Medulla oblongata (tissue), 1 donor: ENCODE measurements around the gene BTG2.
"Not testable (repeated sequence)": the region's sequence is repeated elsewhere in the genome, so short reads cannot be mapped to it uniquely, and the experiment has no call there.

Experiments
- DNase-seq: peaks from one replicate; pipeline ENCODE4 v3.0.0-alpha.2; 2015; ENCODE audit errors: extremely low spot score

Gene BTG2, protein sequence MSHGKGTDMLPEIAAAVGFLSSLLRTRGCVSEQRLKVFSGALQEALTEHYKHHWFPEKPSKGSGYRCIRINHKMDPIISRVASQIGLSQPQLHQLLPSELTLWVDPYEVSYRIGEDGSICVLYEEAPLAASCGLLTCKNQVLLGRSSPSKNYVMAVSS

DNA sequence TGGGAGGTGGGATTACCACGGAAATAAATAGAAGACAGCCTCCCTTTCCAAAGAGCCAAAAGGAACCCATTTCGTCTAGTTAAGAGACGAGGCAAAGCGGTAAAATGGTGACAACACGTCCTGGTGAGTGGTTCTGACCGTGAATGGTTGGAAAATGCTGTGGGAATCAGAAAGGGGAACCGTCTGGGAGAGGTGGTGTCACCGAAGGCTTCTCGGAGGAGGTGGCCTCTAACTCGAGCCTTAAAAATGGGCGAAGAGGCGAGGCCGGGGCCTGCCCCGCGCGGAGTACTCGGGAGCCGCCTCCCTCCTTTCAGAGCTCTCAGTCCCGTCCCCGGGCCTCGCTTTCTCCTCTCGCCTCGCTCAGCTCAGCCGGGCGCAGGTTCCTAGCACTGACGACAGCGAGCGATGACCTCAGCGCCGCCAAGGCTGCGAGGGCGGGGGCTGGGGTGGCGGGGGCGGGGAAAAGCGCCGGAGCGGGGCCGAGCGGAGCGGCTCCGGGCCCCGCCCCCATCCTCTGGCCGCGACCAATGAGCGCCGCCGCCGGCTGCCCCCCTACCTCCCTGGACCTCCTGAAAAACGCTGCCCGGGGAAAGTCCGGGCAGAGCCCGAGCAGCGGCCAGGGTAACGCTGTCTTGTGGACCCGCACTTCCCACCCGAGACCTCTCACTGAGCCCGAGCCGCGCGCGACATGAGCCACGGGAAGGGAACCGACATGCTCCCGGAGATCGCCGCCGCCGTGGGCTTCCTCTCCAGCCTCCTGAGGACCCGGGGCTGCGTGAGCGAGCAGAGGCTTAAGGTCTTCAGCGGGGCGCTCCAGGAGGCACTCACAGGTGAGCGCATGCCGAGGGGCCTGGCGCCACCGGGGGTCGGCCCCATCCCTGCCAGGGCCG is at the start of gene BTG2:
Gene BTG2, plus strand, starts transcription at position 601 of the 890 bp plus-strand sequence. Its CDS starts 88 bp downstream, at position 689.
- DNase-seq, result peak; percentile 96

DNA sequence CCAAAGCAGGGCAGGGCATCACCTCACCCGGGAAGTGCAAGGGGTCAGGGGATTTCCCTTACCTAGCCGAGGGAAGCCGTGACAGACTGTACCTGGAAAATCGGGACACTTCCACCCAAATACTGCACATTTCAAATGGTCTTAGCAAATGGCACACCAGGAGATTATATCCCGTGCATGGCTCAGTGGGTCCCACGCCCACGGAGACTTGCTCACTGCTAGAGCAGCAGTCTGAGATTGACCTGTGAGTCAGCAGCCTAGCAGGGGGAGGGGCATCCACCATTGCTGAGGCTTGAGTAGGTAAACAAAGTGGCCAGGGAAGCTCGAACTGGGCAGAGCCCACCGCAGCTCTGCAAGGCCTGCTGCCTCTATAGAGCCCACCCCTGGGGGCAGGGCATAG is 48.7 kb upstream of the BTG2 start:
- not testable (repeated sequence) for DNase-seq

DNA sequence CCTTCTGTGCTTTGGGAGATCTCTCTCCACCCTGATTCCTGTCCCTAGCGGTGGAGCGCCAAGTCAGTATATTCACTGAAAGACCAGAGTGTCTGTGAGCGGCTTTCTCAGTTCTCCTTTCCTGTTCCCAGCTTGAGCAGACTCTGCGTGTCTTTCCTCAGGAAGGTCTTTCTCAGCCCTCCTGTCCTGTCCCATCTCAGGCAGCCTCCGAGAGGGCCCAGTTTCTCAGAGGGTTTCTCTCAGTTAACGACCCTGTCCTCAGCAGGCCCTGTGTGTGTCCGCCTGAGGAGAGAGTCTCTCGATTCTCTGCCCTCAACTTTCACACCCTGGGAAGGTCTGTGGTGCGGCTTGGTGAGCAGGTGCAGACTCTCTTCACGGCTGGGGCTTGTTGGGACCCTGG is 41.8 kb upstream of the BTG2 start:
- peak; percentile 12 for DNase-seq

DNA sequence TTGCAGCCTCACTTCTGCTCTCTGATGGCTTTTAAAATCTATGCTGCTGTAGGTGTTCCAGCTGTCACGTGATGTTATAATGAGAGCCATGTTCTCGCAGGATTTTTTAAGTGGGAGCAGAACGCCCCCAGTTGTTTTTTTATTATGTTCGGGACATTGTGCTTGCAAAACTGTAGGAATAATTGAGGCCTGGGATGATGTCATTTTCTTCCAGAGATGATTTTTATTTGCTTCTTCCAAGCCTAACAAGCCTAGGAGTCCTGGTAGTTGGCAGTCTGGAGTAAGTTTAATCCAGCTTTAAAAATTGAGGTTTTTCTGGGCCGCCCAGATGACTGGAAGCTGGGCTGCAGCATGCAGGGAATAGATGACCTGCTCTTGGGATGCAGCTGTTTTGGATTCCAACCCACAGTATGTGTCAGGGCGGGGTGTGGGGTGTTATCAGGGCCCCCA is 41.2 kb upstream of the BTG2 start:
- DNase-seq, result no peak

DNA sequence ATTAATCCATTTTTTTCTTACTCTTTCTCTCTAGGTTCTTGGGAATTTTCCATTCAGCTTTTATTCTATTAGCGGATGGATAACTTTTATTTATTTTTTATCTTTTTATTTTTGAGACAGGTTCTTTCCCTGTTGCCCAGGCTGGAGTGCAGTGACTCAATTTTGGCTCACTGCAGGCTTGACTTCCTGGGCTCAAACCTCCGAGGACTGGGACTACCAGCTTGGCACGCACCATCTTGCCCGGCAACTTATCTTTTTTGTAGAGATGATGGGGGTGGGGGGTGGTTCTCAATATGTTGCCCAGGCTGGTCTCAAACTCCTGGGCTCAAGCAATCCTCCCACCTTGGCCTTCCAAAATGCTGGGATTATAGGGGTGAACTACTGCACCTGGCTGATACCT is 39.8 kb upstream of the BTG2 start:
- DNase-seq, result no peak

DNA sequence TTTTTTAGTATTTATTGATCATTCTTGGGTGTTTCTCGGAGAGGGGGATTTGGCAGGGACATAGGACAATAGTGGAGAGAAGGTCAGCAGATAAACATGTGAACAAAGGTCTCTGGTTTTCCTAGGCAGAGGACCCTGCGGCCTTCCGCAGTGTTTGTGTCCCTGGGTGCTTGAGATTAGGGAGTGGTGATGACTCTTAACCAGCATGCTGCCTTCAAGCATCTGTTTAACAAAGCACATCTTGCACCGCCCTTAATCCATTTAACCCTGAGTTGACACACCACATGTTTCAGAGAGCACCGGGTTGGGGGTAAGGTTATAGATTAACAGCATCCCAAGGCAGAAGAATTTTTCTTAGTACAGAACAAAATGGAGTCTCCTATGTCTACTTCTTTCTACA is 39.2 kb upstream of the BTG2 start:
- not testable (repeated sequence) for DNase-seq

DNA sequence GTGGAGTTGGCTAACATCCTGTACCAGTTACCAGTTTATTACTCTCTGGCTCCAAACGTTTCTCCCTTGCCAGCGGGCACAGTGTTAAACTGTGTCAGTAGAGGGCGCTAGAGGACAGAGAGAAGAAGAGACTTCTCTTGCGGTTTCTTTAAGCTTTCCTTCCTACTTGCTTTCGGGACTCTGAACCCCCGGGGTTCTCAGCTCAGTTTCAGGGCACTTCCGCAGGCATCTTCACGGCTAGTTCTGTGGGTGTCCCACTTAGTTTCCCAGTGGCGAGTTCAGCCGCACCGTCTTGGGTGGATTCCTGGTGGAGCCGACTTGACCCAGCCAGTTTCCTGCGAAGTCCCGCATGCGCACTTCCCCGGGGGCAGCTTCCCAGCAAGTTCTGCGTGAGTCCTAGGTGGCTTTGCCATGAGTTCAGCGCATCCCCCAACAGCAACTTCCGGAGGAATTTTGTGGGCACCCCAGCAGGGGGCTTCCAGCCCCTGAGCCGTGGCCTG is 37.9 kb upstream of the BTG2 start:
- DNase-seq, result peak; percentile 97

DNA sequence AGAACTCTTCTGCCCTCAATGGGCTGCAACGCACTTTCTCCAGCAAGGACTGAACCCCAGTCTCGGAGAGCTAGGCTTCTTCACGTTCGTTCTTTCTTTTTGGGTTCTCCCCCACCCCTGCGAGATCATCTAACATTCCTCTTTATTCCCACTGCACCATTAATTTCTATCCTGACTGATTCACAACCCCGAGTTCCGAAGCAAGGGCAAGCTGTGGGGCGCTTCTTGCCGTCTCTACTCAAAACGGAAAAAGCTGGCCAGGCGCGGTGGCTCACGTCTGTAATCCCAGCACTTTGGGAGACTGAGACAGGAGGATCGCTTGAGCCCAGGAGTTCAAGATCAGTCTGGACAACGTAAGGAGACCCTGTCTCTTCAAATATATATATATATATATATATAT is 37.4 kb upstream of the BTG2 start:
- peak; percentile 2 for DNase-seq

DNA sequence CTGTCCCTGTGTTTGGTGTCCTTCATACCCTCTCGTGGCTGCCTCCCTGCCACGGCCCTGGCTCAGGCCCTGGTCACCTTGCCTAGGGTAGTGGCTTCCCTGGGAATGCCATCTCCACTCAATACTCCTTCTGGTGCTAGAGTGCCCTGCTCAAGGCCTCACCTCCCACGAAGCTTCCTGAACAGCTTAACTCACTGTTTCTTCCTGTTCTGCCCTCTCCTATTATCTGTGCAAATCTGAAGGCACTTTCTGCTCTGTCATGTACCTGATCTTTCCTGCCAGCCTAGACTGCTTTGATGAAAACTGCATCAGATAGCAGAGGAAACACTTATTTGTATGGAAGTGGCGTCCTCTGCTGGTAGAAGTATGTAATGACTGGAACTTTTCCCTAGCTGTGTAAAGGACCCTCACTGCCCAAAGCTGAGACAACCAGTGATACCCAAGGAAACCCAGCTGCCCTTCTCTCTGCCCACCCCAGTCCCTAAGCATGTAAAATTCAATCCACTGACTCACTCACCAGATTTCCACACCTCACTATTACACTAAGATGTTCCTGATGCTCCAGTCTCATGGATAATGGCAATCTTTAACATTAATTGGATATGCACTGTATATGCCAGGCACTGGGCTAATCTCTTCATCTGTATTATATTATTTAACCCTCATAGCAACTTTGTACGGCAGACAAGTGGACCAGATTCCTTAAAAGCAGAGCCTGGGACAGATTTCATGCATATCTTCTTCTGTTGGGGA is 36.2 kb upstream of the BTG2 start:
- peak; percentile 93 for DNase-seq

DNA sequence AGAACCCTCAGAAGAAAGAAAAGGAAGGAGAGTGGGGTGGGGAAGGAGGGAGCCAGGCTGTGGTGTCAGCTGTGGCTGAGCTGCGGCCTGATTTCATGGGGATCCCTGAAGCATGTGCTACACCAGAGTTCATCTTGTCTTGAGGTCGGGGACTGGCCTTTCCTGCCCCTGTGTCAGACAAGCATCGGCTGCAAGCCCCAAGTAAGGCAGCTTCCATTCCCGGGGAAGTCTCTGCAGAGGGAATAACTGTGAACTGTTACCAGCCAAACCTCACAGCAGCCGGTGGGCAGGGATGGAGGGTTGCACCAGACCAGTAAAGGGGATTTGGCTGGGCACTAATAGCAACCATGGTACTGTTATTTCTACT is 35.7 kb upstream of the BTG2 start:
- no peak for DNase-seq

DNA sequence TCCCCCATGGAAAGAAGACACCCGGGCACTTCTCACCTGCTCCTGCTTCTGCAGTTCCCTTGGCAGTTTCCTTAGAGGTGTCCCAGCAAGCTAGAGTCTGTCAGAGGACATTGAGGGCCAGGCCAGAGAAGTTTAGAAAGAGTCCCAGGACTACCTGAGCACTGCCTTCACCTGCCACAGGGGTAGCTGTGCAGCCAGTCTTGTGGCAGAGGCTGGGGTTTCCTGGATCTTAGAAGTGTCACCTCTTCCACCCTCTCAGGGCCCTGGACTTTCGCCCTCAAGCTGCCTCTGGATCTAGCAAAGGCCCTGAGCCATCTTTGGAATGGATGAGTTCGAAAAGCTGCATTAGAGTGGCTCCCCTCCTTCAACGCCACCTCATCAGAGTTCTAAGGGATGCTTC is 34.9 kb upstream of the BTG2 start:
- DNase-seq, result no peak

DNA sequence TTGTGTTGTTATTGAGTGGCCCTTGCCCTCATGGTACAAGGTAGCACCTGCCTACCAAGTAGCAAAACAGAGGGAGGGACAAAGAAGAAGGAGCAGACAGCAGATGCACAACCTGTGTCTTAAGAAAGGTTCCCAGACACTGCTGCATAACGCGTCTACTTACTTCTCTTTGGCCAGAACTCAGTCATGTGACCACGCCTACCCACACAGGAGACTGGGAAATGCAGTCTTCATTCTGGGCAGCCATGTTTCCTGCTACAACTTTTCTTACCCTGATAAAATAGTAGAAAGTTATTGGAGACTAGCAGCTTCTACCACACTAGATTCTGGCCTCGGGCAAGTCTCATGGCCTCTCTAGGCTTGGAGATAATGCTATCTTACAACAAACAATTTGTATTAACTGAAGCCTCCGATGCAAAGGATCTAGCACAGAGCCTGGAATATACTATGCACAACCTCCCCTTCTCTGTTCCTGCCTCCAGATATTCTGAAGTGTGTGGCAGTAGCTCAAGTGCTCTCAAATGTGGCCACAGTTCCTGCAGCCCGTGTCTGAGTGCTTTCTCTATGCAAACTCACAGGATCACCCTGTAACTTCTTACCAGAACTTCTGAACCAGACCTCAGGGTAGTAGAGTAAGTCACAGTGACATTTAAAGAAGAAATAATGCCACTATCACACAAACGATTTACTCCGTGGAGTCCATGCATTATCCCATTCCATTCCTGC is 34.1 kb upstream of the BTG2 start:
- DNase-seq, result peak; percentile 84

DNA sequence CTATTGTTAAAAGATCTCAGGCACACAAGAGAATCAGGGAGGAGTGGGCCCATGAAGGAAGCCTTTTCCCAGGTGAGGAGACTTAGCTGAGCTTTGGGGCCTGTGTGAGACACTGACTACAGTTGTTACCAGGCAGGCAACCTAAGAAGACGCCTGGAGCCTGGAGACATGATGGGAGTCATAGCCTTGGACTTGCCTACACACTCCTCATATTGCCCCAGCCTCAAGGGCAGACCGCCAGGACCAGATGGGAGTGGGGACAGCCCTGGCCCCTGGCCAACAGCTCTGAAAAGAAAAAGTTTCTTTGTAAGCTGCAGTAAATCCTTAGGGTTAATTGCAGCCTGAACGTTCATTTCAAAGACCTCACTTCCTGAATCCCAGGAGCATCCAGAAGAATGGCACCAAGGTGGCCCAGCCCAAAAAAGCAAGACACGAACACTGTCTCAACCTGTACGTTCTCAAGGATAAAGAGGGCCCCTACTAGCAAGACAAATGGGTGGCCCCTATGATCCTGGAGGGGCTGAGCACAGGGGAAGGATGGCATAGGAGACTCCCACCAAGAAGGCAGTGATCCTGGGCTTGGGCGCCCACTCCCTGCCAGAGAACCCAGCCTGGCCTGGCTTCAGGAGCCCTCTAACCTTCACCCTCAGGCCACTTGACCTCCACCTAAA is 33.2 kb upstream of the BTG2 start:
- DNase-seq, result peak; percentile 7

DNA sequence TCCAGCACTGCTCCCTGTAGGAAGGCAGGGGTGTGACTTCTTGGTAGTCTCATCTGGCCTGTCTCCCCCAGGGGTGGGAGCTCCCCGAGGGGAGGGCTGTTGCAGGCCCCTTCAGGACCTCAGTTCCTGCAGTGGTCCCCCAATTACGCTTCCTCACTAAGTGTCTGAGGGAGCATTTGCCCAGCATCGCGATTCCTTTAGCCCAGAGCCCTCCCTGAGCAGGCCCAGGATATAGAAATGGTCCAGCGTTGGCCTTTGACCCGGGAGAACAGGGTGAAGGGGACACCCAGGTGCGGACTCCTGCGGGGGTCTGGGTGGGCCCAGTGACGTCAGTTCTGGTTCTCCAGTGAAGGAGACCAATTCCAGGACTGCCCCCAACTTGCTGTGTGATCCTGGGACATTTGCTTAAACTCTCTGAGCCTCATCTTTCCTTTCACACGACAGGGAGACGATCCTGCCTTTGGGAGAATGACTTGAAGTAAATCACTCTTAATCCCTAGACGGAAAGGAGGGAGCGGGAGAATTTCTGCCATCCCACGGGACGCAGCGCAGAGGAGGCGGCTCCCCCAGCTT is 32.6 kb upstream of the BTG2 start:
- DNase-seq, result no peak

DNA sequence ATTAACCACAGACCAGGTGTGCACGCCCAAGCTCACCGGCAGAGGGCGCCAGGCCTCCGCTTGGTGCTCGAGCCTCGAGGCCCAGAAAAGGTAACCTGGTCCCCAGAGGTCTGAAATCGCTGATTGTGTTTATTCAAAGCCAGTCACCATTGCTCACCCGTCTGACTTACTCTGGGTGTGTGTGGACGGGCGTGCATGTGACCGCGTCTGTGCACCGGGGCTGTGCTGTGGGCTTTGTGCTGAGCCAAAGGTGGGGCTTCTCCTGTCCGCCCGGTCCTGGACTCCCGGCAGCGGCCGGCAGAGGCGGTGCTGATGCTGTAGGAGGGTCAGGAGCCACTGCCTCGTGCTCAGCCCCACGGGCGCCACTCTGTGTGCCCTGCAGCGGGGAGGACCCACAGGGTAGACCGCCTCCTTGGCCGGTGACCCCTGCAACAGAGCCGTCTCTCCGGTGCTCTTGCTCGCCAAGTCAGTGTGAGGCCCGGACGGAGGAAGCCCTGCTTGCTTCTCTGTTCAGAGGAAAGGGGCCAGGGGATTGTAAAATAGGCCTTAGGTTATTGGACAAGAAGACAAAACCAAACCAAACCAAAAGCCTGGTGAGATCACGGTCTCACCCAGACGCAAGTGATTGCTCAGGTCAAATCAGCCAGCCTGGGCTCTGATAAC is 32.0 kb upstream of the BTG2 start:
- peak; percentile 94 for DNase-seq

DNA sequence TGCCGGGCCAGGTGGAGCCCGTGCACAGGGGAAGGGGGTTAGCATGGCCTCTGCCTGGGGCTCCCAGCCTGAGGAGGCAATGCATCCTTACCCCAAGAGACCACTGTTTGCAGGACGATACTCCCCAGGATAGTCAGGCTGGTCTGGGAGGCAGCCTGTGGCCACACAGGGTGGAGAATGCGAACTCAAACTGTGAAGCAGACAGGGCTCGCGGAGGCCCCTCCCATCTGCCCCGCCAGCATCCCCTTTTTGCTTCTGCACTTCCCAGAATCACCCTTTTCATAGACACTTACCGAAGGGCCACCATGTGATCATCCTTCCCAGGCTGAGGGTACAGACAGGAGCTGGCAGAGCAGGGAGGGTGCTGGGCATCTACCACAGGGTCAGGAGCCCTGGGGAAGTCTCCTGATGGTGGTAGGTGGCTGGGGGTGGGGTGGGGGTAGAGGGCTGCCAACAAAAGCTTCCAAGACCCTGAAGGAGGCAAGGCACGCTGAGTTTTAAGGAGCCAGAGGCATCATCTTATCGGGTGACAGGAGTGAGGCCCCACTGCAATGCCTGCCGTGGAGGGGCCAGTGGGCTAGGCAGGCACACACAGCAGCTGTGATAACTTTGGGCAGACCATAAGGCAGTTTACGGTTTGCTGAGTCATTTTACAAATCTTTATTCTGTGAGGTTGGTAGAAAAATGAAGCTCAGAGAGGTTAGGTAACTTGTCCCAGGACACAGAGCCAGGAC is 31.3 kb upstream of the BTG2 start:
- peak; percentile 82 for DNase-seq

DNA sequence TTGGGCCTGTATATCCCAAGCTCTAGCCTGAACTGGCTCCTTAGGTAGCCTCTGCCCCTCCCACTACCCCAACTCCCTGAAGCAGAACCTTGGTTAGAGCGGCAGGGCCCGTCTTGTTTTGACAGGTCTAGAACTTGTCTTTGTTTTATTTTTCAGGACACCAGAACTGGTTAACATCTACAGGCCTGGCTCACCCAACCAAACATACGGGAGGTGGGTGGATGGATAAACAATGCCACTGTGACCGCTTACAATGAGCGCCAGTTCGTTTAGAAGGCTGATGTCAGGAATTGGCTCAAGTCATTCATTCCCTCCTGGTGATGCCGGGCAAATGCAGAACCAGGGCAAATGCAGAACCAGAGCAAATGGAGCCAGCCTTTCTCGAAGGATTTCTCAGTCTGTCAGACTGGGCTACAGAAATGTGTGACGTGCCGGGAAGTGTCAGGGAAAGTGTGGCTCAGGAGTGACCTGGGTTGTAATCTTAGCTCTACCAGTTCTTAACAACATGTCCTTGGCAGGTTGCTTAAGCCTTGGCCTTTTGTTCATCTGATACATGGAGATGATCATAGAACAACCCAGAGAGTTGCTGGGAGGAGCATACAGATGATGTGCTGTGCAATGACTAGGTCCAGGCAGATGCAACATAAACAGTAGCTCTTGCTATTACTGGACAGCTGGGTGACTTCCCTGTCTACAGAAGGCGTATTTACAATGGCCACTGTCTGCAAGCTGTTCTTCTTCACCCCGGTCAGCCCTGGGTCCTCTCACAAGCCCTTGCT is 30.5 kb upstream of the BTG2 start:
- peak; percentile 91 for DNase-seq

DNA sequence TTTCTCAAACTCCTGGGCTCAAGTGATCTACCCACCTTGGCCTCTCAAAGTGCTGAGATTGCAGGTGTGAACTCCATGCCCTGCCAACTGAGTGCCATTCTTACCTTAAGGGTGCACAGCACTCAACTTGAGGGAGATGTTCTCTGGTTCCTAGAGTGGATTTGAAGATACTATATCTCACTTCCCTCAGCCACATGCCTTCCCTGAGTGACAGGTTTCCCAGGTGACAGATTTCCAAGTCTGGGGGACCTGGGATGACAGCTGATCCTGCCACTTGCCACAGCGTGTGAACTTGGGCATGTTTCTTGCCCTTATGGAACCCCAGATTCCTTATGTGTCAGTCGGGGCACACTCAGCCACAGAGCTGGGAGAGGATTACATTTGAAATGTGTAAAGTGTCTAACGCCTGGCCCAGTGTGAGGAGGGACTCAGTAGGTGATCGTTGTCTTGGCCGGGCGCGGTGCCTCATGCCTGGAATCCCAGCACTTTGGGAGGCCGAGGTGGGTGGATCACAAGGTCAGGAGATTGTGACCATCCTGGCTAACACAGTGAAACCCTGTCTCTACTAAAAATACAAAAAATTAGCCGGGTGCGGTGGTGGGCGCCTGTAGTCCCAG is 29.6 kb upstream of the BTG2 start:
- peak; percentile 6 for DNase-seq
